T-cell (primary cell): ENCODE measurements around the gene DAP3. TPM values are rescaled to one million over a fixed set of nuclear protein-coding genes. Genes with fewer than 3 reads are reported as not detected.
"Not testable (repeated sequence)": the region's sequence is repeated elsewhere in the genome, so short reads cannot be mapped to it uniquely, and the experiment has no call there.

Source experiments
- ATAC-seq, 4 experiments: fragments of 200-7000 bp in 3 of 4; fragments of 150-1000 bp in 1 of 4; cut with Tn5 transposase; replicated peaks in 1 of 4; 1 replicate in 3 of 4; 2 replicates in 1 of 4; pipeline ENCODE4 v1.10.0; 2021; ENCODE audit warnings: moderate library complexity in 3 of 4, mild to moderate bottlenecking in 2 of 4, moderate number of reproducible peaks in 1 of 4
- CTCF ChIA-PET, 2 donors: fragments of 300-600 bp; sonication (Branson Sonifier 250); formaldehyde crosslinking; loops; one replicate each; lab custom pipeline; 2022; ENCODE audit warnings: antibody characterized with exemption in 2 of 2; lab: Charles Lee
- POLR2A ChIA-PET, 2 donors: fragments of 300-600 bp; sonication (Branson Sonifier 250); formaldehyde crosslinking; loops; one replicate each; lab custom pipeline; 2022; ENCODE audit warnings: antibody characterized with exemption in 2 of 2; lab: Charles Lee
- DNase-seq, 35 experiments: peaks; one replicate each; pipeline versions ENCODE4 v3.0.0 to v3.0.0-alpha.2; 2013 to 2023
- H3K27ac ChIP-seq: one replicate; pipeline ENCODE4 v1.5.1; 2013; ENCODE audit warnings: low read length
- H3K27me3 ChIP-seq, 2 experiments: replicated peaks in 1 of 2; 1 replicate in 1 of 2; 2 replicates in 1 of 2; pipeline versions ENCODE4 v1.6.1 to v1.7.0; 2013; ENCODE audit warnings: low read length in 1 of 2, mixed read lengths in 1 of 2; ENCODE audit not compliant: control insufficient read depth in 2 of 2, insufficient read depth in 2 of 2; ENCODE audit errors: extremely low read depth in 1 of 2
- H3K36me3 ChIP-seq, 2 donors: 1 replicate in 1 of 2; 2 replicates in 1 of 2; pipeline versions ENCODE4 v1.6.1 to v1.7.0; 2013; ENCODE audit warnings: low read length in 1 of 2; ENCODE audit not compliant: control insufficient read depth in 2 of 2, insufficient read depth in 1 of 2; ENCODE audit errors: extremely low read depth in 1 of 2
- H3K4me1 ChIP-seq, 2 experiments: 1 replicate in 1 of 2; 2 replicates in 1 of 2; pipeline versions ENCODE4 v1.6.1 to v1.7.0; 2013; ENCODE audit warnings: low read length in 2 of 2, mixed read lengths in 1 of 2; ENCODE audit not compliant: insufficient read depth in 2 of 2, control insufficient read depth in 1 of 2; ENCODE audit errors: extremely low read depth in 1 of 2
- H3K4me3 ChIP-seq, 2 donors: 1 replicate in 1 of 2; 2 replicates in 1 of 2; pipeline versions ENCODE4 v1.5.1 to v1.7.0; 2013; ENCODE audit warnings: mild to moderate bottlenecking in 2 of 2, low read length in 1 of 2, moderate library complexity in 1 of 2; ENCODE audit not compliant: control insufficient read depth in 1 of 2; ENCODE audit errors: extremely low read depth in 1 of 2
- H3K9me3 ChIP-seq: 2 replicates; pipeline ENCODE4 v1.7.0; 2013
- H3K27ac Mint-ChIP-seq, 2 donors: one replicate each; pipeline ENCODE4 v1.8.0; 2020 to 2021; ENCODE audit warnings: mild to moderate bottlenecking in 2 of 2, mixed read lengths in 2 of 2
- H3K27me3 Mint-ChIP-seq, 2 donors: one replicate each; pipeline ENCODE4 v1.8.0; 2021 to 2022; ENCODE audit warnings: mixed read lengths in 2 of 2
- H3K36me3 Mint-ChIP-seq: one replicate; pipeline ENCODE4 v1.8.0; 2021; ENCODE audit warnings: mixed read lengths
- H3K4me1 Mint-ChIP-seq, 3 donors: one replicate each; pipeline ENCODE4 v1.8.0; 2020 to 2022; ENCODE audit warnings: mixed read lengths in 3 of 3, mild to moderate bottlenecking in 1 of 3
- H3K4me3 Mint-ChIP-seq, 3 donors: one replicate each; pipeline ENCODE4 v1.8.0; 2020 to 2022; ENCODE audit warnings: mild to moderate bottlenecking in 3 of 3, mixed read lengths in 3 of 3, moderate library complexity in 3 of 3
- H3K9me3 Mint-ChIP-seq, 3 donors: one replicate each; pipeline ENCODE4 v1.8.0; 2020 to 2022; ENCODE audit warnings: mixed read lengths in 3 of 3
- WGBS: methylation state at CpG from one replicate; pipeline ENCODE4 v1.1.5; 2013; ENCODE audit warnings: missing lambda C conversion rate; ENCODE audit not compliant: insufficient coverage; 5-methylcytosine and 5-hydroxymethylcytosine counted together
- total RNA-seq, 35 experiments: library from RNA in 6 of 35; stranded (reverse) in 6 of 35; fragments of 120-200 nt in 1 of 35; gene quantifications; one replicate each; pipeline versions ENCODE4 v1.2.1 to v1.2.4 and lab custom pipeline; 2013 to 2026

DAP3 gene
- total RNA-seq, 5 donors from 2014 or later (not counting 1 experiment from before 2014, with no cell fraction given), result 112 to 140 (median 133) TPM

DNA sequence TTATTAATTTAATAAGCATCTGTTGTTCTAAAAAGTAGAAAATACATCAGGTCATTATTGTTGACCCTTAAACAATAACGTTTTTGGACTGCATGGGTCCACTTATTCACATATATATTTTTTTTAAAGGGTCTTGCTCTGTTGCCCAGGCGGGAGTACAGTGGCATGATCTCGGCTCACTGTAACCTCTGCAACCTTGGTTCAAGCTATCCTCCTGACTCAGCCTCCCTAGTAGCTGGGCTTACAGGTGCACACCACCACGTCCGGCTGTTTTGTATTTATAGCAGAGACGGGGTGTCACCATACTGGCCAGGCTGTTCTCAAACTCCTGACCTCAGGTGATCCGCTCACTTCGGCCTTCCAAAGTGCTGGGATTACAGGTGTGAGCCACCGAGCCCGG lies 53.0 kb downstream of the DAP3 start:
- Mint-ChIP-seq H3K27me3 (no peaks in the 10 kb centered on the region), H3K4me3 (no peak overlapping the region)
- POLR2A ChIA-PET, result interaction anchor here in 1 of 2 donors (0.6 kb wide), 1 partner anchor 197 kb away, joined by 3 read pairs; no protein-coding TSS in a partner anchor

DNA sequence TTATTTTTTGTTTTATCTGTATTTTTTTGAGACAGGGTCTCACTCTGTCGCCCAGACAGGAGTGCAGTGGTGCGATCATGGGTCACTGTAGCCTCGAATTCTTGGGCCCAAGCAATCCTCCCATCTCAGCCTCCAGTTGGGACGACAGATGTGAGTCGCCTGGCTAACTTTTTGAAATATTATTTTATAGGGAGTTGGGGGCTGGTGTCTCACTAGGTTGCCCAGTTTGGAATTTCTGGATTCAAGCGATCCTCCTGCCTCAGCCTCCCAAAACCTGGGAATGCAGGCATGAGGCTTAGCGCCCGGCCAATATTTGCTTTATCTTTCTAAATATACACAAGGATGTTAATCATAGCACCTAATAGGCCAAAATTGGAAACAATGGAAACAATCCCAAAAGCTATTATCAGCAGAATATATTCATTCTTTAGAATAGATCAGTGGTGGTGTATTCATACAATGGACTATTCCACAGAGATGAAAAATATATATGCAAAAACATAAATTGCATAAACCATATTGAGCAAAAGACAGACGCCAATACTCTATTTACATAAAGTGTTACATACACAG lies 55.9 kb downstream of the DAP3 start:
- CTCF ChIA-PET, result no interaction called here
- peak overlapping the region; percentile 87 to 95 (median 90) for H3K4me3 Mint-ChIP-seq

More for the DNA sequence above, 53.0 kb downstream of the DAP3 start:
- H3K36me3 Mint-ChIP-seq, result peaks cover 8% of the 10 kb centered on the region
- Histone ChIP-seq H3K4me1 (peaks cover 5% of the 10 kb centered on the region in 2 experiments), H3K27me3 (no peaks in the 10 kb centered on the region), H3K36me3 (peaks cover 3 to 17% of the 10 kb centered on the region in 2 donors), H3K27ac (no peak overlapping the region), H3K9me3 (no peaks in the 10 kb centered on the region), H3K4me3 (no peak overlapping the region)
- CTCF ChIA-PET, result interaction anchor here in 1 of 2 donors (0.8 kb wide), 1 partner anchor 687 kb away, joined by 3 read pairs; no protein-coding TSS in a partner anchor
- WGBS, result 93% methylated on average over 7 of the region's 10 CpGs
- H3K4me1 Mint-ChIP-seq, result peaks cover 0 to 7% (median 7%) of the 10 kb centered on the region in 3 donors
- ATAC-seq (no peak), DNase-seq (no peak)
- H3K9me3 Mint-ChIP-seq, result no peaks in the 10 kb centered on the region
- no peak overlapping the region for H3K27ac Mint-ChIP-seq

DNA sequence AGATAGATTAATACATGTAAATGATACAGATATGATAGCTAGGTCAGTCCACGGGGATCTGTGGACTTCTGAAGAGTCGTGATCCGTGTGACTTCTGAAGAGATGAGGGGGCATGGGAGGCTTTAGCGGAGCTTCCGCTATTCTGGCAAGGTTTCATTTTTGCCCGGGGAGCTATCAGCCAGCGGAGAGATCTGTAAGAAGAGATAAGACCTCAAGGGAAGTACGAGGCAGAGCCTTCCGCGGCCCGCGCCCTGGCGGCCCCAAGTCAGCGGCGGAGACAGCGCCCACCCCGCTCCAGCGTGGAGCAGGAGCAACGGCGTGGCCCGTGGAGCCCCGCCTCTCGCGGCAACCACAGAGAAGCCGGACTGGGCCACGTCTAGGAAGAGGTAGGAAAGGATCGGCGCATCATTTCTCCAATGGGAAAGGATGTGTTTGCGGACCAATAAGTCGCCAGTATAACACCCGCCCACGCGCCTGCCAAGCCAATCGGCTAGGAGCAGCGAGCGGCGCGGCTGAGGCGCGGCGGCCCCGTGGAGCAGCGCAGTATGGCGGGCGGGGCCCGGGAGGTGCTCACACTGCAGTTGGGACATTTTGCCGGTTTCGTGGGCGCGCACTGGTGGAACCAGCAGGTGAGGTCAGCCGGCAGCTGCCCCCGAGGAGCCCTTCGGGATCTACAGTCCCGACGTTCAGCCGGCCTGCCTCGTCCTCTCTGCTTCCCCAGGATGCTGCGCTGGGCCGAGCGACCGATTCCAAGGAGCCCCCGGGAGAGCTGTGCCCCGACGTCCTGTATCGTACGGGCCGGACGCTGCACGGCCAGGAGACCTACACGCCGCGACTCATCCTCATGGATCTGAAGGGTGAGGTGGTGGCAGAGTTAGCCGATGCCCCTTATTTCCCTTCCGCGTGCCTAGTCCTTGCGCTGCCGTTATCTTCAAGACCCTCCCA lies 56.7 kb downstream of the DAP3 start:
- CTCF ChIA-PET, result interaction anchor here in 1 of 2 donors (0.5 kb wide), 1 partner anchor 740 kb away, joined by 3 read pairs; no protein-coding TSS in a partner anchor
- not testable (repeated sequence) for H3K27me3 ChIP-seq, H3K9me3 ChIP-seq, H3K4me1 Mint-ChIP-seq, H3K4me1 ChIP-seq, H3K27me3 Mint-ChIP-seq, H3K9me3 Mint-ChIP-seq, H3K36me3 ChIP-seq, H3K36me3 Mint-ChIP-seq
- POLR2A ChIA-PET, result interaction anchor here in 1 of 2 donors (0.6 kb wide), 3 partner anchors 413 to 1618 kb away, joined by 3 to 5 read pairs (median 3); no protein-coding TSS in a partner anchor
- Mint-ChIP-seq H3K4me3 (peak overlapping the region; percentile 87 to 95 (median 90)), H3K27ac (peak overlapping the region; percentile 92 to 96)
- Histone ChIP-seq H3K4me3 (peak overlapping the region; percentile 70 to 85), H3K27ac (peak overlapping the region; percentile 65)
- DNase-seq (peak; percentile 71 to 94 (median 87)), ATAC-seq (peak; percentile 93 to 95 (median 94))
- 0% methylated on average over 27 of the region's 77 CpGs for WGBS

More for the DNA sequence above, 55.9 kb downstream of the DAP3 start:
- no peak for DNase-seq
- H3K4me3 ChIP-seq, result peak overlapping the region; percentile 70 to 85
- Mint-ChIP-seq H3K9me3 (no peaks in the 10 kb centered on the region), H3K36me3 (peaks cover 8% of the 10 kb centered on the region), H3K4me1 (peaks cover 6 to 7% (median 7%) of the 10 kb centered on the region in 3 donors), H3K27ac (peak overlapping the region; percentile 92 to 96), H3K27me3 (no peaks in the 10 kb centered on the region)
- peak overlapping the region; percentile 65 for H3K27ac ChIP-seq
- POLR2A ChIA-PET, result interaction anchor here in 1 of 2 donors (0.6 to 0.7 kb wide), 3 partner anchors 413 to 1618 kb away, joined by 3 to 5 read pairs (median 5); no protein-coding TSS in a partner anchor
- ATAC-seq, result no peak
- no peaks in the 10 kb centered on the region for H3K27me3 ChIP-seq
- H3K9me3 ChIP-seq, result no peaks in the 10 kb centered on the region
- H3K36me3 ChIP-seq, result peaks cover 0 to 5% of the 10 kb centered on the region in 2 donors
- peaks cover 5% of the 10 kb centered on the region in 2 experiments for H3K4me1 ChIP-seq
- WGBS, result no CpG with 5 or more reads among the region's 9 CpGs

DNA sequence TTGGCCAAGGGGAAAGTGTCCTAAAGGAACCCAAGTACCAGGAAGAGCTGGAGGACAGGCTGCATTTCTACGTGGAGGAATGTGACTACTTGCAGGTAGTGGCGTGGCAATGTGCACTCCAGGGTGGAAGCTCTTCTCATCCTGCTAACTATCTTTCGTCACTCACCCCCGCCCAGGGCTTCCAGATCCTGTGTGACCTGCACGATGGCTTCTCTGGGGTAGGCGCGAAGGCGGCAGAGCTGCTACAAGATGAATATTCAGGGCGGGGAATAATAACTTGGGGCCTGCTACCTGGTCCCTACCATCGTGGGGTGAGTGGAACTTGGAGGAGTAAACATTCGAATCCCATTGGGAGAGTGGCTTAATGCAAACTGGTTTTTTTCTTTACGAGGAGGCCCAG lies 58.7 kb downstream of the DAP3 start:
- H3K4me3 Mint-ChIP-seq, POLR2A ChIA-PET, H3K9me3 Mint-ChIP-seq, H3K27me3 Mint-ChIP-seq, H3K9me3 ChIP-seq, DNase-seq, CTCF ChIA-PET, H3K27ac Mint-ChIP-seq, H3K4me3 ChIP-seq, H3K27me3 ChIP-seq, H3K27ac ChIP-seq, H3K4me1 ChIP-seq, H3K4me1 Mint-ChIP-seq, ATAC-seq: not testable (repeated sequence)
- 80% methylated on average over 1 of the region's 12 CpGs for WGBS
- H3K36me3 ChIP-seq, result peaks cover 0 to 17% of the 10 kb centered on the region in 2 donors
- H3K36me3 Mint-ChIP-seq, result peaks cover 13% of the 10 kb centered on the region

DNA sequence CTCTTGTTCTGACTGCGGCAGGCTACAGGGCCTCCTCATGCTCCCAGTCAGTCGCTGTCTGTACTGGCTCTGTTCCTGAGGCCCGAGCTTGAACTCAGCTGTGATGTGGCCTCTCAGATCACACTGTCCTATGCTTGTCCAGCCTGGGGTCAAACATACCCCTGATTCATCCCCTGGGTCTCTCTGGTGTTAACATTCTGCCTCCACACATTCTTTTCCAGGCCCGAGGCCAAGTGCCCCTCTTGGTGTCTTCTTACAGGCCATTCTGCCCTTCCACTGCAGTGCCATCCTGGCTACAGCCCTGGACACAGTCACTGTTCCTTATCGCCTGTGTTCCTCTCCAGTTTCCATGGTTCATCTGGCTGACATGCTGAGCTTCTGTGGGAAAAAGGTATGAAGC lies 59.2 kb downstream of the DAP3 start:
- Mint-ChIP-seq H3K27ac (peak overlapping the region; percentile 37 to 43), H3K36me3 (peaks cover 13% of the 10 kb centered on the region)
- H3K9me3 ChIP-seq, CTCF ChIA-PET, H3K4me1 ChIP-seq, H3K27me3 ChIP-seq, H3K4me3 Mint-ChIP-seq, H3K27ac ChIP-seq, H3K27me3 Mint-ChIP-seq, ATAC-seq, H3K9me3 Mint-ChIP-seq, H3K4me1 Mint-ChIP-seq, H3K4me3 ChIP-seq, DNase-seq, POLR2A ChIA-PET: not testable (repeated sequence)
- 96% methylated on average over 3 of the region's 5 CpGs for WGBS
- peaks cover 0 to 23% of the 10 kb centered on the region in 2 donors for H3K36me3 ChIP-seq

DNA sequence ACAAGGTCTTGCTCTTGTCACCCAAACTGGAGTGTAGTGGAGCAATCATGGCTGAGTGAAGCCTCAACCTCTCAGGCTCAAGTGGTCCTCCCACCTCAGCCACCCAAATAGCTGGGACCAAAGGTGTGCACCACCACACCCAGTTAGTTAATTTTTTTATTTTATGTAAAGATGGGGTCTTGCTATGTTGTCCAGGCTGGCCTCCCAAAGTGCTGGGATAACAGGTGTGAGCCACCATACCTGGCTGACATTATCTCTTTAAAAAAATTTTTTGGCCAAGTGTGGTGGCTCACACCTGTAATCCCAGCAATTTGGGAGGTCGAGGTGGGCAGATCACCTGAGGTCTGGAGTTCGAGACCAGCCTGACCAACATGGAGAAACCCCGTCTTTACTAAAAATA lies 70.1 kb downstream of the DAP3 start:
- peaks cover 14 to 80% of the 10 kb centered on the region in 2 donors for H3K36me3 ChIP-seq
- peaks cover 52% of the 10 kb centered on the region for H3K36me3 Mint-ChIP-seq
- H3K27ac ChIP-seq, CTCF ChIA-PET, H3K4me3 ChIP-seq, H3K9me3 ChIP-seq, H3K9me3 Mint-ChIP-seq, H3K4me1 ChIP-seq, ATAC-seq, POLR2A ChIA-PET, H3K27me3 Mint-ChIP-seq, H3K27me3 ChIP-seq, H3K27ac Mint-ChIP-seq, H3K4me1 Mint-ChIP-seq, H3K4me3 Mint-ChIP-seq, DNase-seq: not testable (repeated sequence)
- 100% methylated on average over 3 of the region's 3 CpGs for WGBS
